ENCODE data around the gene ALX3.

- no peak for TF ChIP-seq MAFK (IDR thresholded peaks at IDR 0.05; ENCODE audit: low read depth, low read length)
- TF ChIP-seq CTCF (IDR thresholded peaks at IDR 0.05; ENCODE audit: control extremely low read depth in 1 of 3, insufficient read depth in 1 of 3, low read depth in 1 of 3, low read length in 3 of 3), result no peak
- TF ChIP-seq HDAC6 (IDR thresholded peaks at IDR 0.05; ENCODE audit: low read depth, low read length), result no peak
- no peak for TF ChIP-seq TBP (IDR thresholded peaks at IDR 0.05; ENCODE audit: low read depth, low read length)
- no peak for TF ChIP-seq SP1 (IDR thresholded peaks at IDR 0.05; ENCODE audit: low read depth, low read length)
- no peak for TF ChIP-seq TAF1 (IDR thresholded peaks at IDR 0.05; ENCODE audit: low read depth, low read length)
- TF ChIP-seq EP300 (IDR thresholded peaks at IDR 0.05; ENCODE audit: borderline replicate concordance in 1 of 2, low read depth in 2 of 2, low read length in 2 of 2), result no peak
Measured at GRCh38 chr1:110048923-110049601, 21.4 kb downstream of the ALX3 start.

Data from H1 (cell line).